SK-N-DZ (cell line): ENCODE measurements around the gene EFCAB9.

ENCODE experiments used
- DNase-seq: peaks from one replicate; pipeline ENCODE4 v3.0.0-alpha.2; 2015; ENCODE audit warnings: low spot score
- small RNA-seq, 2 experiments: library from RNA; depleted of rRNA; stranded (forward); fragments of <200 nt; gene quantifications; one replicate each; pipeline ENCODE3, GENCODE V24; 2014

The EFCAB9 gene

GRCh38 chr5:172235827-172236736 lies 42.1 kb downstream of the EFCAB9 start:
- DNase-seq: no peak

DNA sequence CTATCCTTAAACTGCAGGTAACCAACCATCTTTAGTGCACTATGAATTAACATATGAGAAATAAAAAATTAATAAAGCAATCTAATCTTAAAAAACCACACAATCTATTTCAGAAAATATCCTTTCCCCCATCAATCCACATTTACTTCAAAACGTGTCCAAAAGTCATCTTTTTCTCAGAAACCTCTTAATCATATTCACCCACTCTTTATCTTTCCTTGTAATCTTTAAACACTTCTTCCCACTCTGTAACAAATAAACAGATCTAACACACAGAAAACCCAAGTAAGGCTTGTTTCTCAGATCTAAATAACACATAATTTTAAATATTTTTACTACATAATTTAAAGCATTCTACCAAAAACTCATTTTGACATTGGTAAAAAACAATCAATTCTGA lies 44.4 kb downstream of the EFCAB9 start:
- no peak for DNase-seq

DNA sequence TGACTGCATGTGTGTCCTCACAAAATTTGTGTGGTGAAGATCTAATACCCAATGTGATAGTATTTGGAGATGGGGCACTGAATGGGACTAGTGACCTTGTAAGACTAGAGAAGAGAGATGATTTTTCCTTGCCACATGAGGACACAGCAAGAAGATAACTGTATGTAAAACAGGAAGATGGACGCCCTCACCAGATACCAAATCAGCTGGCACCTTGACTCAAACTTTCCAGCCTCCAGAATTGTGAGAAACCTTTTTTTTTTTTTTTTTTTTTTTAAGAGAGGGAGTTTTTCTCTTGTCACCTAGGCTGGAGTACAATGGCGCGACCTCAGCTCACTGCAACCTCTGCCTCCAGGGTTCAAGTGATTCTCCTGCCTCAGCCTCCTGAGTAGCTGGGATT lies 49.3 kb downstream of the EFCAB9 start:
- DNase-seq: no peak

DNA sequence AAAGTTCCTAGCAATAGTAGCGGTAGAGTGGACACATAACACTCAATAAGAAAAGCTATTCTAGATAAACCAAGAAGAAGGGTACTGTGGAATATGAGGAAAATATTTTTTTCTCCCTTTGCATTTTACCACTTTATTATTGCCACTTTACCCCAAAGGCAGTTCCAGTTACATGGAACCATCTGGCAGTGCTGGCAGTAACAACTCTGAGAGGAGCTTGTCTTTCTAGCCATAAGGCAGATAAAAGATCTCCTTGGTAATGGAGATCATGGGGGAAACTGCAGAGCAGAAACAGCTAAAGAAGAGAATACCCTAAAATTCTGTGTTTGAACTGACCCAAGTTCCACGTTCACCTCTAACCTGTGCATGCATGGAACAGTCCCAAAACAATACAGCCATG lies 51.1 kb downstream of the EFCAB9 start:
- DNase-seq: no peak

DNA sequence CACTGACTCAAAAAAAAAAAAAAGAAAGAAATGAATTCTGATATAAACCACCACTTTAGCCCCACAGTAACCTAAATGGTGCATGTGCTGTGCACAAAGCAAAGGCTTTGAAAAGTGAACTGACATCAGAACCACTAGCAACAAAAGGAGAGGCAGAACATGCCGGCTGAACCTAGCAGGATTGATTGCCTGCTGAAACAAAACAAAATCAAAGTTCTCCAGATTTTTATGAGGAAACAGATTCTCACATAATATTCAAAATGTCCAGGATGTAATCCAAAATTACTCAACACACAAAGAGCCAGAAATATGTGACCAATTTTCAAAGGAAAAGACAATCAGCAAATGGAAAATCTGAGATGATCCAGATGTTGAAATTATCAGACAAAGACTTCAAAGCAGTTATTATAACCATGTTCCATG lies 51.7 kb downstream of the EFCAB9 start:
- DNase-seq: no peak

DNA sequence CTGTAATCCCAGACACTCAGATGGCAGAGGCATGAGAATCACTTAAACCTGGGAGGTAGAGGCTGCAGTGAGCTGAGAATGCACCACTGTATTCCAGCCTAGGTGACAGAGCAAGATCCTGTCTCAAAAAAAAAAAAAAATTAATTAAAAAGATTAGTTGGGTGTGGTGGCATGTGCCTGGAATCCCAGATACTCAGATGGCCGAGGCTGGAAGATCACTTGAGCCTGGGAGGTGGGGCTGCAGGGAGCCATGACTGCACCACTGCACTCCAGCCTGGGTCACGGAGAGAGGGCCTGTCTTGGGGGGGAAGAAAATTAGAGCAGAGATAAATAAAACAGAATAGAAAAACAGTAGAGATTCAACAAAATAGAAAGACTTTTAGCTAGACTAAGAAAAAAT lies 54.7 kb downstream of the EFCAB9 start:
- no peak for DNase-seq

- DNase-seq: no peak
Observed at GRCh38 chr5:172251419-172251818, 57.4 kb downstream of the EFCAB9 start.

- DNase-seq: no peak
Observed at GRCh38 chr5:172252501-172252900, 58.5 kb downstream of the EFCAB9 start.

Small RNAs within 50 kb of the gene (small RNA-seq; reads per million reads assigned to genes)
- gene RF00191: 0 reads per million in 2 experiments
